GM19468 (cell line): ENCODE measurements around the gene RANGAP1.

Source experiments
- ATAC-seq: cut with Tn5 transposase; IDR thresholded peaks from one replicate; pipeline ENCODE4 v1.9.1; 2021; ENCODE audit warnings: mild to moderate bottlenecking, moderate library complexity, moderate number of reproducible peaks; ENCODE audit not compliant: unreplicated experiment; ENCODE audit errors: extremely low read depth

Gene RANGAP1

DNA sequence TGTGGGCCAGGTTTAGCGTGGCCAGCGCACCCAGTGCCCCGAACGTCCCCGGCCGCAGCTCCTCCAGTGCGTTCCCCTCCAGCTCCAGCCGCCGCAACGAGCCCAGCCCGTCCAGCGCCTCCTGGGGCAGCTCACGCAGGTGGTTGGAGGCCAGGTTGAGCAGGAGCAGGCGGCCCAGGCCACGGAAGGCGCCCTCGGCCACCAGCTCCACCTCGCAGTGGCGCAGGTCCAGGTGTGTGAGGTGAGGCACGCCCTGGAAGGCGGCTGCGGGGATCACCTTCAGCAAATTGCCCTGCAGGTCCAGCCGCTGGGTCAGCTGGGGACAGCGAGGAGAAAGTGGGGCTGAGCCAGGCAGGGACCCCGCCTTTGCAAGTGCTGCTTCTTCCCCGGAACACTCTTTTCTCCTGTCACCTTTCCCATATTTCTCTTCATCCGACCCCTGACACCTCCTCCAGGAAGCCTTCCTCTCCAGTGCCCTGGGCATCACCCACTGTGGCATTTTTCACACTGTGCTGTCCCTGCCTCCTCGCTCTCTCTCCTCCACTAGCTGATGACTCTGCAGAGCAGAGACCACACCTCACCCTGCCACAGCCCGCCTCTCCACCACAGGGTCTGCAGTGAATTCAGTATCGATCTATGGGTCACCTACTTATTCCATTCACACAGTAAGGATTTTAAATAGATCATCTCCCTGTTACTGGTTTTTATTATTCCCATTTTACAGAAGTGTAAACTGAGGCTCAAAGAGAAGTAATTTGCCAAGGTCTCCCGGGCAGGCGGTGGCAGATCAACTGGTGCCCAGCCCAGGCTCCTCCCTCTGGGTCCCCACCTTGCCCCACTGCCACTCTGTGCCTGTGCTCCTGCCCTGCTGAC, 47.2 kb downstream of the RANGAP1 start:
- no peak for ATAC-seq

DNA sequence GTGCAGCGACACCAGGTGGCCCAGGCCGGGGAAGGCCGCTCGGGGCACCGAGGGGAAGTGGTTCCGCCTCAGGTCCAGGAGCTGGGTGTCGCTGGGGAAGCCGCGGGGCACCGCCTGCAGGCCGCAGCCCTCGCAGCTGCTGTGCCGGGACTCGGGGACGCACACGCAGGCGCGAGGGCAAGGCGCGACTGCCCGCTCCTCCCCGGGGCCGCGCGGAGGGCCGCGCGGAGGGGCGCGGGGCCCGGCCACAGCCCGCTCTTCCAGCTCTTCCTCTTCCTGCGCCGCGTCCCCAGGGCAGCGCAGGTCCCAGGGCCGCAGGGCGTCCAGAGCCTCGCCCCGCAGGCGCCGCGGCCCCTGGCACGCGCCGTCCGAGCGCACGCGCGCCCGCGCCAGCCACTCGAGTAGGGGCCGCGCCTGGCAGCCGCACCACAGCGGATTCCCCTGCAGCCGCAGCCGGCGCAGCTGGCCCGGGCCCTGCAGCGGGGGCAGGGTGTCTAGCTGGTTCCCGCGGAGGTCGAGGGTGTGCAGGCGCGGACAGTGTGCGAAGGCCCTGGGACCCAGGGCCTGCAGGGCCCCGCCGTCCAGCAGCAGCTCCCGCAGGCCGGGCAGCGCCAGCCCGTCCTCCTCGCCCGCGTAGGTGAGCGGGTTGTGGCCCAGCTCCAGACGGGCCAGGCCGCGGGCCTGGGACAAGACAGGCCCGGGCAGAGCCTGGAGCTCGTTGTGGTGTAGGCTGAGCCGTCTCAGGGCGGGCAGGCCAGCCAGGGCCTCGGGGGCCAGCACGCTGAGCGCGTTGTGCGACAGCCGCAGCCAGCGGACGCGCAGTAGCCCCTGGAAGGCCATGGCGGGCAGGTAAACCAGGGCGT, 48.0 kb downstream of the RANGAP1 start:
- ATAC-seq, result no peak

DNA sequence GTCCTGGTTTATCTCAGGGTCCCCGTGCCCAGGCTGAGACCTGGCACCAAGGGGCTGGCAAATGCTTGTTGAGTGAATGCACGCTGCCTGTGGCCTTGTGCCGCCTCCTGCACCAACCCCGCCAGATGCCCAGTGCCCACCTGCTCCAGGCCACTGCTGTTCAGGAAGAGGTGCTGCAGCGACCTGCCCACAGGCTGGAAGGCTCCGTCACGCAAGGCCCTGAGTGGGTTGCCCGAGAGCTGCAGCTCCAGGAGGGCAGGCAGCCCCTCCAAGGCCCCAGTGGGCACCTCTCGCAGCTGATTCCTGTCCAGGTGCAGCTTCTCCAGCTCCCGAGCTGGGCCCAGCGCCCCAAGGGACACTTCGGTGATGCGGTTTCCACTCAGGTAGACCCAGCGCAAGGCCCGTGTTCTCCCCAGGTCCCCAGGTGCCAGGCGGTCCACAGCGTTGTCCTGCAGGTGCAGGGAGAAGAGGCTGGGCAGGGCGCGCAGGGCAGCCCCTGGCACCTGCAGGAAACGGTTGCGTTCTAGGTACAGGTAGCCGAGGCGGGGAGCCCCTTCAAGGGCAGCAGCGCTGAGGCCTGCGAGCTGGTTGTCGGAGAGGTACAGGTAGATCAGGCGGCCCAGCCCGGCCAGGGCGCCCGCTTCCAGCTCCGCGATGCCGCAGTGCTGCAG, 48.8 kb downstream of the RANGAP1 start:
- no peak for ATAC-seq

DNA sequence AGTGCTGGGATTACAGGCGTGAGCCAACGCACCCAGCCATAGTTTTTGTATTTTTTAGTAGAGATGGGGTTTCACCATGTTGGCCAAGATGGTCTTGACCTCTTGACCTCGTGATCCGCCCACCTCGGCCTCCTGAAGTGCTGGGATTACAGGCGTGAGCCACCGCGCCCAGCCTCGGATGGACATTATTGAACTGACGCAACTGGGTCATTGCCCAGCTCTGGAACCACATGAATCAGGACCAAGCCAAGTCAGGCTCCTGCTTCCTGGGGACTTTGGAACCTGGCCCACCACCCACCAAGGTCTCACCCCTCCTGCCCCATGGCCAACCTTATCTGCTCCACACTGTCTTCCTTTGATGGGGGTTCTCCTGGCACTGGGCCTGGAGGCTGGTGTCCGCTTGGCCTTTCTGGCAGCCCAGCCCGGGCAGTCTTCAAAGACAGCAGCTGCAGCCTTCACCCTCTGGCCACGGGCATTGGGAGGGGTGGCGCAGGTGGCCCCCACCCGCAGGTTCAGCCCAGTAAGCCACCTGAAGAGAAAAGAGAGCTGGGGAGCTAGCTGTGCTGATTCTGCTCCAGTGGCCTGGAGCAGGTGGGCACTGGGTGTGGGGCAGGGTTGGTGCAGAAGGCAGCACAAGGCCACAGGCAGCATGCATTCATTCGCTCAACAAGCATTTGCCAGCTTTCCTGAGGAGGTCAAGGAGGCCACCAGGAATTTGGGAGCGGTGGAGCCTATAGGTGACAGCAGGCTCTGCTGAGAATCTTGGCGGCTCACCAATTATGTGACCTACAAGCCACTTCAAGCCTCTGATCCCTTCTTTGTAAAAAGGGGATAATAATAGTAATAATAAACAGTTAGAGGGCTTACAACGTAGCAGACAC, 50.9 kb downstream of the RANGAP1 start:
- ATAC-seq, result no peak

DNA sequence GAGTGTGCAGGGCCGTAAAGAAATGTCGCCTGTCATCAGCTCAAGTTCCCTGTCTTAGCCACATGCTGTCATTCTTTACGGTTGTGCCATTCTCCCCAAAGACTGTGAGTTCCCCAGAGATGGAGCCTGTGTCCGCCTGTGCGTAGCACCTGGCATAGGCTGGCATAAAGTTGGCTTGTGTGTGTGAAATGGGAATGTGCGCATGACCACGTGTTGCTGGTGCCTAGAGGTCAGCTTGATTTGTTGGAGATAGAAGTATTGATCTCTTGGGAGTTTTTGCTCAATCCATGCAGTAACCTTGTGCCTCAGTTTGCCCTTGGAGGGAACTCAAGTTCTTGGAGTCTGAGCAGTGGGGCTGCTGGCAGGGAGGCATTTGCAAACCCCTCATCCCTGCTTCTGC, 54.6 kb downstream of the RANGAP1 start:
- ATAC-seq, result no peak

DNA sequence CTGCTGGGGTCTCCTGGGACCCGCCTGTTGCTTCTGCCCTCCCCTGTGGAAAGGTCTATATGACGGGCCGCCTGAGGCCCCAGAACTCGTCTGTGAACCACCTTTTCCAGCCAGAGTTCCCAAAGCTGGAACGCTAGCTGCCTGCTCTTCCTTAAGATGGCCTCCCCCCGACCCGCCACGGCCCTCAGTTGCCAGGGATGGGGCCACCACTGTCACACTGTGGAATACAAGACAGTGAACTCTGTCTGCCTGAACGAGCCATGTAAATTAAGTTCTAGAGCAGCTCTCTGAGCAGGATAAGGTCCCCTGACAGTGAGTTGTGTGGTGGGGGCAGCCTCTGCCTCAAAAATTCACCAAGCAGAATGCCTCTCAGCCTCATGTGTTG, 55.6 kb downstream of the RANGAP1 start:
- no peak for ATAC-seq

DNA sequence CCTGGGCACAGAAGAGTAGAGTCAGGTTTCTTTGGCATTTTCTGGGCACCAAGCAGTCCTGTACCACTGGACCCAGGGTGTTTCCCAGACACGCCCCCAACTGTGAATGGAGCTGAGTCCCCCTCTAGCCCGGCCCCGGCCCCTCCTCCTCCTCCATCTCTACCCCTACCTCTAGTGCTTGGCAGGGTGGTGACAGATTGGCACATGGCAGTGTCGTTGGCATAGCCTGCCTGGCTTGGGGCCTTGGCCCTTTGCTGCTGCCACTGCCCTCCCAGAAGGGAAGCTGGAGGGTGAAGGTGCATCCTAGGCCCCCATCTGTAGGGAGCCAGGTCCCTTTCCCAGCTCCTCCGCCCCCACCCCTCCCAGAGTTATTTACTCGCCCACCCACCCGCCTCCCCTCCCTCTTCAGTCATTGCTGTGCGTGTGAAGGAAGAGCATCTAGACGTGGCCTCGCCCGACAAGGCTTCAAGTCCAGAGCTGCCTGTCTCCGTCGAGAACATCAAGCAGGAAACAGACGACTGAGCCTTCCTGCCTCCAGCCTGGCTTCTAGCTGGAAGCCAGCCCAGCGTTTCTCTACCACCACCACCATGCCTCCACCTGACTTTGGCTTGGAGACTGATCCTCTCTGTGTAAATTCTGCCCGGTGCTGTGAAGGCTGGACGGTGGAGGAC, 56.1 kb downstream of the RANGAP1 start:
- no peak for ATAC-seq

DNA sequence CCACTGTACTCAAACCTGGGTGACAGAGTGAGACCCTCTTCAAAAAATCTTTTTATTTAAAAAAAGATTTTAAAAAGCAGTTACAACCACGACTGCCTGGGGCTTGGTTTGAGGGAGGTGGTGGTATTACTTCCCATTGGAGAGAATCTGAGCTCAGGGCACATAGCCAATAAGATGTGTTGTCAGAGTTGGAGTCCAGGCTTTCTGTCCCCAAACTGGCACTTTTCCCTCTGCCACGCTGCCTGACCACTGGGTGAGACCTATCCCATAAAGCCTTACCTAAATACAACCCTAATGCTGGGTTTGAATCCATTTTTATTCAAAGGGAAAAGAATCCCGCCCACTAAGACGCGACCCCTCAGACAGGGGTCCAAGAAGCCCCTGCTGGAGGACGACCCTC, 56.8 kb downstream of the RANGAP1 start:
- ATAC-seq, result no peak

DNA sequence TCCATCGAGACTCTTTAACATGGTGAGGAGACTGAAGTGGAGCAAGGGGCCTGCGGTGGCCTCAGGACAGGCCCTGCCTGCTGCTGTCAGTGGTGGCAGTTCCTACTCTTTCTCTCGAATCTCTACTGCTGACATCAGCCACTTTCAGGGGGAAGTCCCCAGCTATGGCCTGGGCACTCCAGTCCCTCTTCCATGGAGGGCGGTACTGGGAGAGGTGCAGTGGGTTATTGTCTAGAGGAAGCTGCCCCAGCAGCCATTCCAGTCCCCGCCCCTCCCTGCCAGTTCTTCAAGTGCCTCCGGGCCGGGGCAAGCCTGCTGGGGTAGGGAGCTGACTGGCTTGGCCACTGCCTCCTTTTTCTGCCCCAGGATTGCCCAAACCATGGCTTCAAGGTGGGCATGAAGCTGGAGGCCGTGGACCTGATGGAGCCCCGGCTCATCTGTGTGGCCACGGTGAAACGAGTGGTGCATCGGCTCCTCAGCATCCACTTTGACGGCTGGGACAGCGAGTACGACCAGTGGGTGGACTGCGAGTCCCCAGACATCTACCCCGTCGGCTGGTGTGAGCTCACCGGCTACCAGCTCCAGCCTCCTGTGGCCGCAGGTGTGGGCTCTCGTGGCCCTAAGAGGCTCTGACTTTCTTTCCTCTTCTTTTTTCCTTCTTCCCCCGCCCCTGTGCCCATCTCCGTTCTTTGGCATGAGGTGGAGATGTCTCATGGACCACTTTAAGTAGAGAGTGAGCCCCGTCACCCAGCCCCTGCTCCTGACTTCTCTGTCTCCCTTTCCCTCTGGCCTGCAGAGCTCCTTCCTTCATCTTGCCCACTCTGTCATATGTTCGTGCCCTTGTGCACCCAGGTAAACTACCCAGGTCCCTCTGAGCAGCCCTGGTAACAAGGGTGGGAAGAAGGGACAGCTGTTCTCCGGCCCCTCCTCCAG, 59.0 kb downstream of the RANGAP1 start:
- no peak for ATAC-seq

DNA sequence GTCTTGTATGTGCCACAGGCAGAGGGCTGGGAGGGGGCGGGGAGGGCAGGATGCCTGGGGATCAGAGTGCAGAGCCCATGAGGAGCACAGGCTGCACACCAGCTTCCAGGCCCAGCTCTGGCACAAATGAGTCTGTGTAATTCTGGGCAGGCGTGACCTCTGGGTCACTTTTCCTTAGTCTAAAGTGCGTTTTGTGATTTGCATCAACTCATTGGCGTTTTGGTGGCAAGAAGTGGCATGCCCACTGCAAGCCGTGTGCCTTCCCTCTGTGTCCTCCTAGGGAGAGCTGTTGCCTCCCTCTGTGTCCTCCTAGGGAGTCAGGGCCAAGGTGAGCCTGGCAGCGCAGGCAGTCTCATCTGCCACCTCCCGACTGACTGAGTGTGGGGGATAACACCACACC, 62.5 kb downstream of the RANGAP1 start:
- no peak for ATAC-seq

DNA sequence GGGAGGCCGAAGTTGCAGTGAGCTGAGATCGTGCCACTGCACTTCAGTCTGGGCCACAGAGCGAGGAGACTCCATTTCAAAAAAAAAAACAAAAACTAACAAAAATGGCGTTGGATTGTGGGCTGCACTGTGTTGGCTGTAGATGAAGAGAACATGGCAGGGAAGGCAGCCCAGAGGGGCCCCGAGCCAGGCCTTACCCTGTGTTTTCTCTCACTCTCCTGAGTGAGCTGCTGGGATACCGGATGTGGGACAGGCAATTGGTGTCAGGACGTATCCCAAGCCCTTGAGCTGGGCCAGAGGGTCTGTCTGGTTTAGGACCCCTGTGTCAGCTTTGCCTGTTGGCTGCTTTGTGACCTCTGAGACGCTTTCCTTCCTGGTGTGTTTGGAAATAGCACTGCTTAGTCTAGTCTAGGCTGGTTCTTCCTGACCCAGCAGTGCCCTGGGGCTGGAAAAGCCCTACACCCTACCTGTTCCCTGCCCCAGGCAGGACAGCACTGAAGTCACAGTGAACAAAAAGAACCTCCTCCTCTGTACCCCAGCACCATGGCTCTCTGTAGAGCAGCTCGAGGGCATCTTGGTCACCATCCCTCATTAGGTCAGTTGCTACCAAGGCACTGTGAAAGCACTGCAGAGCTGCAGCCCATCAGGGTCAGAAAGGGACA, 63.0 kb downstream of the RANGAP1 start:
- no peak for ATAC-seq

DNA sequence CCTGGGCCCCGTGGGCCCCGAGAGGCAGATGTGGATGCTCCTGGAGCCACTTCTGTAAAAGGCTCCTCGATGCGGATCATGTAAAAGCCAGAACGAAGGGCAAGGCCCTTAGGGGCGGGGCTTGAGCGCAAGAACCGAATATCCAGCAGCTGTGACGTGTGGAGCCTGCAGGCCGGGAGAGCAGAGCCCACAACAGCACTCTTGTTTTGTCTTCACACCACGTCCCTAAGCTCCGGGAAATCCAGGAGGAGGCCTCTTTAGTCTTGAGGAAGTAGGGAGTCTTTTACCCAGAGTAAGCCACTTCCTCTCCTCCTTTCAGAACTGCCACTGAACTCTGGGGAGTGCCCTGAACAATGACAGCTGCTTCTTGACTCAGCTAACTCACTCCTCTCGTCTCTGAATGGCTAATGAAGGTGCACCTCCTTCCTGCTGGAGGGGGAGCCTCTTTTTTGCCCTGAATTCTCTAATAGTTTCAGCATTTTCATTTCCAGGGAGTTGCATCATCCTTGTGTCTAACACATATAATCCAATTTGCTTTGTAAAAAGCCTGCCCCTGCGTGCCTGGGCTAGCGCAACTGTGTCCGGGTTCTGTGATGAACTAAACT, 68.3 kb downstream of the RANGAP1 start:
- peak; percentile 26 for ATAC-seq

DNA sequence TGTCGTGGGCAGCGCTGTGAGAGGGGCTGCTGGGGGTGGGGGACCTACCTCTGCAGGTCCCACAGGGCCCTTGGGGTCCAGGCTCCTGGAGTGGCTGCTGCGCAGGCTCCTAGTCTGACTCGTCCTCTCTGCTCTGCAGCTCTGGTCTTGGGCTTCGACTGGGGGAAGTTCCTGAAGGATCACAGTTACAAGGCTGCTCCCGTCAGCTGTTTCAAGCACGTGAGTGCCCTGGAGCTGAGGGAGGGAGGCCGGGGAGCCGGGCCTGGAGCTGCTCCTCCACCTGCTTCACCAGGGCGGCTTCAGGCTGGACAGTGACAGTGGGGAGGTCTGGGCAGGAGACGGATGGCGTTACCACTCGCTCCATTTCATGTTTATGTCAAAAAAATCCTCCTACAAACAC, 69.0 kb downstream of the RANGAP1 start:
- no peak for ATAC-seq

DNA sequence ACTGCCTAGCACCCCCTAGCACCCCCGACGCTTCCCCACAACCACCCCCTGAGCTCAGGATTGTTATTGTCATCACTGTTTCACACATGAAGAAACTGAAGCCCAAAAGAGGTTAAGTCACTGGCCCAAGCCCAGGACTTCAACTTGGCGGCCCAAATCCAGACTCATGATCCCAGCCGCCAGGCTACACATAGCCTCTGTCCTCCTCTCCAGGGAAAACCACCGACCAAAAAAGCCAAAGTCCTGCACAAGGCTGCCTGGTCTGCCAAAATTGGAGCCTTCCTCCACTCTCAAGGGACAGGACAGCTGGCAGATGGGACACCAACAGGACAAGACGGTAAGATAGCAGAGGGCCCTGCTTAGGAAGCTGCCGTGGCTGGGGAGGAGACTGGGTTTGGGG, 70.1 kb downstream of the RANGAP1 start:
- no peak for ATAC-seq

DNA sequence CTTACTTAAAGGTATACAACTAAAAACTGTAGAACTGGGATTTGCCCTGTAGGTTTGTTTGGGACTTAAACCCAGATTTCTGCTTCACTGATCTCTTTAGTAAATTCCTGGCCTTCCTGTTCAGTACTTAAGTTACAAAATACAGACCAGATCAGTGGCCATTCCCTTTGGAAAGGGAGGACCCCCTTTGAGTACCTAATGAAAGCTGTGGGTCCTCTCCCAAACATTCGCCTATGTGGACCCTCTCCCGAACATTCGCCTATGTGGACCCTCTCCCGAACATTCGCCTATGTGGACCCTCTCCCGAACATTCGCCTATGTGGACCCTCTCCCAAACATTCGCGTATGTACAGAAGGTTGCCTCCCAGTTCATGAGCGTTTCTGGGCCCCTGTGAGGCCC, 70.6 kb downstream of the RANGAP1 start:
- no peak for ATAC-seq

DNA sequence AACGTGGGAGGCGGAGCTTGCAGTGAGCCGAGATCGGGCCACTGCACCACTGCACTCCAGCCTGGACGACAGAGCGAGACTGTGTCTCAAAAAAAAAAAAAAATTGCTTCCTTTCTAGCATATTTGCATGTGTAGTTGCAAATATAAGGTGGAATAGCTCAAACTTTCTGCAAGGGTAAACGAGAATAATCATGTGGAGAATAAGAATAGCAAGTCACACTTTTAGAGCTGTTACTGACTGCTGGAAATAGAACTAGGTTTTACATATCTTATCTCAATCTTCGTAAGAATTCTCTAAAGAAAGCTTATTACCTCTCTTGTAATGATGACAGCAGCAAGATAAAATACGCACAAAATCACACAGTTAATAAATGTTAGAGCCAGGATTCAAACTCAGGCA, 79.3 kb downstream of the RANGAP1 start:
- no peak for ATAC-seq
